Fibroblast of gingiva (primary cell): Measurements from ENCODE around the gene PAPOLG.
A peak's percentile ranks its signal among the peaks of the same experiment; 100 is the strongest.
"Not testable (repeated sequence)": the region's sequence is repeated elsewhere in the genome, so short reads cannot be mapped to it uniquely, and the experiment has no call there.

Experiments
- DNase-seq: peaks from one replicate; pipeline ENCODE4 v3.0.0-alpha.2; 2011; ENCODE audit warnings: low read depth

Gene PAPOLG

GRCh38 chr2:60775048-60775639 lies 19.1 kb downstream of the PAPOLG start:
- DNase-seq: no peak

- no peak for DNase-seq
These were observed 22.3 kb downstream of the PAPOLG start for GRCh38 chr2:60778352-60778751.

- no peak for DNase-seq
These were observed 23.4 kb downstream of the PAPOLG start for GRCh38 chr2:60779426-60779825.

GRCh38 chr2:60780721-60781120 lies 24.7 kb downstream of the PAPOLG start:
- no peak for DNase-seq

GRCh38 chr2:60793169-60793568 lies 37.1 kb downstream of the PAPOLG start:
- no peak for DNase-seq

DNA sequence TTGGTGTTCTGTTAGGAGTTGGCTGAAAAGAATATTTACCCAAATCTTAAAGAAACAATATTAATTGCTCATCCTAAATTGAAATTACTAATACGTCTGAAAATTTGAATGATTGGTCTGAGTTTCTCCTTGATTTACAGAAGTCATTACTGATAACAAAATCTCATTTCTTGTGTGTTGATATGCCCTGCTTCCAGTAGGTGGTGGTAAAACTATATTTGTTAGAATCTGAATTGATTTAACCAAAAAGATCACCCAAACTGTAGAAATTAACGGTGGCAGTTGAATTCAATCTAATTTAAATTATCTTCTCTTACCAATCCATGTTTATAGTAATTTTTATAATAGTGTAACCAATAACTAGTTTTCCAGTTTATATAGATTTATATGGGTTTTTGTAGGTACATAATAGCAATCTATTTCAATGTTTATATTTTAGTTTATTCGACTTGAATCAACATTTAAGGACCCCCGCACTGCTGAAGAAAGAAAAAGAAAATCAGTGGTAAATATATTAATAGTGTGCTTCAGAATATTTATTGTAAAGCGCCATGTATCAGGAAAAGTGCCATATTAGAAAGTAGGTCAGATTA lies 38.3 kb downstream of the PAPOLG start:
- DNase-seq: no peak

- DNase-seq: no peak
These were observed 40.8 kb downstream of the PAPOLG start for GRCh38 chr2:60796573-60797509.

GRCh38 chr2:60804473-60804872 lies 48.4 kb downstream of the PAPOLG start:
- DNase-seq: no peak

GRCh38 chr2:60806595-60806987 lies 50.5 kb downstream of the PAPOLG start:
- DNase-seq: no peak

DNA sequence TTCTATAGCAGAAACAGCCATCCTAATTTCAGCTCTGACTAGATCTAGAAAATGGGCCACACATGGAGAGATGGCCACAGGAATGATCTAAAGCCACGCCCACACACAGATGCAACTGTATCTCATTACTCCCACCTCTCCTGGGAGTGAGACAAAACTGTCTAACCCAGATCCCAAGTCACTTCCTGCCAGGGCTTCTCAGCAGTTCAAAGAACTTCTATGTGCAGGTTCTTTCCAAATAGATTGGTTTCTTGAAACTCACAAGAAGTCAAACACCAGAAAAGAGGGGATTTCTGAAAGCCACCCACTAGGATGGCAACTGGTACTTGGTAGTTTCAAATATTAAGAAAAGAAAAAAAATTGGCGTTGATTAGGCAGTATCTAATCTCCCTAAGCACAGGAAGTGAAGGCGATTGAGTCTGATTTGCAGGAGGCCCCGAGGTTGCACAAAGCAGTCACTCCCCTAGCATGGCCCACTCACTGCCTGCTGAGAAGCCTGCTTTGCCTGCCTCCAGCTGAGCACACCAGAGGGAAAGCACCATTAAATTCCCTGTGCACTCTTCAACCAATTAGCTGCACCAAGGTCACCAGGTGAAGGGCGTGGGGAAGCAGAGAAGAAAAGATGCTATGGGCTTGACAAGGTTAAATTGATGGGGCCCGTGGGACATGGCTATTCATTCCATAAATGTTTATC lies 51.1 kb downstream of the PAPOLG start:
- DNase-seq: peak; percentile 41

- no peak for DNase-seq
These were observed 52.3 kb downstream of the PAPOLG start for GRCh38 chr2:60808330-60808801.

GRCh38 chr2:60811491-60812375 lies 55.7 kb downstream of the PAPOLG start:
- no peak for DNase-seq

GRCh38 chr2:60817191-60817590 lies 61.1 kb downstream of the PAPOLG start:
- not testable (repeated sequence) for DNase-seq

GRCh38 chr2:60818272-60818671 lies 62.2 kb downstream of the PAPOLG start:
- no peak for DNase-seq

- DNase-seq: no peak
These were observed 63.2 kb downstream of the PAPOLG start for GRCh38 chr2:60819155-60819862.

GRCh38 chr2:60819936-60820335 lies 63.9 kb downstream of the PAPOLG start:
- DNase-seq: no peak

GRCh38 chr2:60820416-60821132 lies 64.5 kb downstream of the PAPOLG start:
- no peak for DNase-seq

DNA sequence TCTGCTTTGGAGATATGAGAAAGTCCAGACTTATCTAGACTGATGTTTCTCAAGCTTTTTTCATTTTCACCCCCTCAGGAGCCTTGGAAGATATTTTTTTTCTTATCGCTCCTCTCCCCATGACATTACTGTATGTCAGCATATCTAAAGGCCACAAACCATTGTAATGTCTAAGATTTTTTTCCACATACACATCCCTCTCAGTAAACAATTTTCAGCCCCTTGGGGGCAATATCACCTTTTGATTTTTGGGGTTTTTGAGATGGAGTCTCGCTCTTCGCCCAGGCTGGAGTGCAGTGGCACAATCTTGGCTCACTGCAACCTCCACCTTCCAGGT lies 65.0 kb downstream of the PAPOLG start:
- DNase-seq: no peak

- no peak for DNase-seq
These were observed 65.7 kb downstream of the PAPOLG start for GRCh38 chr2:60821587-60822302.
